ENCODE measurements around the gene GRK6. TPM values are rescaled to one million over a fixed set of nuclear protein-coding genes. Genes with fewer than 3 reads are reported as not detected.

Gene GRK6
- total RNA-seq, 1 donor from 2014 or later = 46.4 TPM

- DNase-seq (ENCODE audit: low read depth) = no peak
- no peaks in the 10 kb centered on the region for H3K27me3 ChIP-seq (ENCODE audit: control insufficient read depth, insufficient read depth, low read length)
- H3K4me3 ChIP-seq (ENCODE audit: low read depth, low read length) = no peak overlapping the region
- TF ChIP-seq CTCF (IDR thresholded peaks at IDR 0.05; ENCODE audit: insufficient read depth, low read length, poor library complexity, severe bottlenecking) = peak; percentile 47
- peaks cover 12% of the 10 kb centered on the region for H3K36me3 ChIP-seq (ENCODE audit: control insufficient read depth, insufficient read depth, low read length)
Observed at GRCh38 chr5:177491429-177491945, 65.0 kb downstream of the GRK6 start.

- TF ChIP-seq CTCF (IDR thresholded peaks at IDR 0.05; ENCODE audit: insufficient read depth, low read length, poor library complexity, severe bottlenecking) = no peak
- H3K27me3 ChIP-seq (ENCODE audit: control insufficient read depth, insufficient read depth, low read length) = no peaks in the 10 kb centered on the region
- DNase-seq (ENCODE audit: low read depth) = no peak
- H3K4me3 ChIP-seq (ENCODE audit: low read depth, low read length) = no peak overlapping the region
- peaks cover 12% of the 10 kb centered on the region for H3K36me3 ChIP-seq (ENCODE audit: control insufficient read depth, insufficient read depth, low read length)
Observed at GRCh38 chr5:177491983-177492746, 65.7 kb downstream of the GRK6 start.

Other genes starting within 250 kb of the GRK6 start
- 28.3 and 35.9 TPM in 2 replicates for gene RAB24, start 123.0 kb upstream of the GRK6 start, total RNA-seq
- 178 and 199 TPM in 2 replicates for gene PRELID1, start 122.9 kb upstream of the GRK6 start, total RNA-seq
- gene MXD3, start 114.8 kb upstream of the GRK6 start, total RNA-seq = 3.4 and 6.6 TPM in 2 replicates
- gene LMAN2, start 75.0 kb upstream of the GRK6 start, total RNA-seq = 279 and 308 TPM in 2 replicates
- 14.5 and 22.9 TPM in 2 replicates for gene RGS14, start 68.8 kb upstream of the GRK6 start, total RNA-seq
- gene SLC34A1, start 42.2 kb upstream of the GRK6 start, total RNA-seq = not detected in 2 replicates
- not detected in 2 replicates for gene PFN3, start 26.0 kb upstream of the GRK6 start, total RNA-seq
- gene F12, start 17.1 kb upstream of the GRK6 start, total RNA-seq = 4.0 and 5.1 TPM in 2 replicates
- gene PRR7, start 20.1 kb downstream of the GRK6 start, total RNA-seq = 5.8 and 10.3 TPM in 2 replicates
- gene DBN1, start 47.0 kb downstream of the GRK6 start, total RNA-seq = 429 and 434 TPM in 2 replicates
- gene PDLIM7, start 70.9 kb downstream of the GRK6 start, total RNA-seq = 467 and 551 TPM in 2 replicates
- 1.1 TPM in 2 replicates for gene DOK3, start 83.2 kb downstream of the GRK6 start, total RNA-seq
- gene DDX41, start 90.3 kb downstream of the GRK6 start, total RNA-seq = 151 and 191 TPM in 2 replicates
- 21.9 and 29.5 TPM in 2 replicates for gene FAM193B, start 127.9 kb downstream of the GRK6 start, total RNA-seq
- gene TMED9, start 165.5 kb downstream of the GRK6 start, total RNA-seq = 163 and 175 TPM in 2 replicates
- 40.7 and 46.5 TPM in 2 replicates for gene B4GALT7, start 173.5 kb downstream of the GRK6 start, total RNA-seq

Measured in kidney epithelial cell (primary cell).